ENCODE results near the gene PFDN6.
"Not testable (repeated sequence)": the region's sequence is repeated elsewhere in the genome, so short reads cannot be mapped to it uniquely, and the experiment has no call there.

PFDN6 gene

GRCh38 chr6:33273924-33274902 is 15.2 kb upstream of the PFDN6 start:
- DNase-seq = no peak

GRCh38 chr6:33275795-33276580 is 13.4 kb upstream of the PFDN6 start:
- DNase-seq = not testable (repeated sequence)

GRCh38 chr6:33276581-33276863 is 12.9 kb upstream of the PFDN6 start:
- DNase-seq = no peak

GRCh38 chr6:33276864-33277662 is 12.3 kb upstream of the PFDN6 start, which contains the start of gene B3GALT4:
Gene B3GALT4 (plus strand): TSS chr6:33277123. CDS start chr6:33277420, 297 bp downstream.
- peak; percentile 42 to 70 (median 58) for DNase-seq

- peak in 1 of 4 experiments; percentile 12 for DNase-seq
Measured at GRCh38 chr6:33277663-33278391, 11.6 kb upstream of the PFDN6 start.

GRCh38 chr6:33278392-33278741 is 11.0 kb upstream of the PFDN6 start:
- no peak for DNase-seq

GRCh38 chr6:33278810-33279209 is 10.6 kb upstream of the PFDN6 start:
- DNase-seq = no peak

- no peak for DNase-seq
Measured at GRCh38 chr6:33279257-33279695, 10.1 kb upstream of the PFDN6 start.

- DNase-seq = no peak
Measured at GRCh38 chr6:33279971-33280511, 9.4 kb upstream of the PFDN6 start.

- DNase-seq = no peak
Measured at GRCh38 chr6:33280539-33280938, 8.9 kb upstream of the PFDN6 start.

- not testable (repeated sequence) for DNase-seq
Measured at GRCh38 chr6:33285214-33285613, 4.2 kb upstream of the PFDN6 start.

GRCh38 chr6:33286946-33287914 is 2.2 kb upstream of the PFDN6 start:
- no peak for DNase-seq

- no peak for DNase-seq
Measured at GRCh38 chr6:33288141-33288920, 1.1 kb upstream of the PFDN6 start.

- DNase-seq = no peak
Measured at GRCh38 chr6:33289784-33290315, 449 bp downstream of the PFDN6 start.

GRCh38 chr6:33290459-33290858 is 1.1 kb downstream of the PFDN6 start:
- DNase-seq = no peak

GRCh38 chr6:33292996-33293682 is 3.7 kb downstream of the PFDN6 start:
- DNase-seq = no peak

- no peak for DNase-seq
Measured at GRCh38 chr6:33294086-33294823, 4.9 kb downstream of the PFDN6 start.

Measured in activated CD4-positive, CD25-positive, alpha-beta regulatory T cell (primary cell).